ENCODE results near the gene HIRIP3.

DNA sequence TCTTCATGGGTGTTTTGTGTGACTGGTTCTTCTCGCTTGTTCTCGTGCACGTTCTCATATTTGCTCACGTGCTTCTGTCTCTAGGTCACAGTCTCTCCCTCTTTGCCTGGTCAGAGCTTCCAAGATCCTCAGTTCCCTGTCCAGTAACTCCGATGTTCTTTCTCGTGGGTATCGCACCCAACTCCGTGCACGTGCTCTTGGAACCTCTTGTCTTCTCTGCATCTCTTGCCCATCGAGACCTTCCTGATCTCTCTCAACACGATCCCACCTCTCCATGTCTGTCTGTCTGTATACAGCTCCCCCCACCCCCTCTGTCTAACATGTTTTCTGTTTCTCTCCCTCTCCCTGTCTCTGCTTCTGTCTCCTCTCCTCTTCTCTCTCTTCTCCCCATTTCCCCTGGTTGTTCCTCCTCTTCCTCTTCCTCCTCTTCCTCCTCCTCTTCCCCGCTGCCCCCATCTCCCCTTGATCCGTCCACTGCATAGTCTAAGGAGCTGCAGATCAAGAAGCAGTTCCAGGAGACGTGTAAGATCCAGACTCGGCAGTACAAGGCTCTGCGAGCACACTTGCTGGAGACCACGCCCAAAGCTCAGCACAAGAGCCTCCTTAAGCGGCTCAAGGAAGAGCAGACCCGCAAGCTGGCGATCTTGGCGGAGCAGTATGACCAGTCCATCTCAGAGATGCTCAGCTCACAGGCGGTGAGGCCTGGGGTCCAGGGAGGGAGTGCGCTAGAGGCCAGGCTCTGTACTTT lies 6.1 kb downstream of the HIRIP3 start:
- TF ChIP-seq, protein P1, sequence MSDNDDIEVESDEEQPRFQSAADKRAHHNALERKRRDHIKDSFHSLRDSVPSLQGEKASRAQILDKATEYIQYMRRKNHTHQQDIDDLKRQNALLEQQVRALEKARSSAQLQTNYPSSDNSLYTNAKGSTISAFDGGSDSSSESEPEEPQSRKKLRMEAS (IDR thresholded peaks at IDR 0.05): no peak
- TF ChIP-seq TAF15 (IDR thresholded peaks at IDR 0.05; ENCODE audit: low read depth, low read length, poor library complexity, severe bottlenecking) (no peak), NFE2L1 (CRISPR knock-in tag; IDR thresholded peaks at IDR 0.05; ENCODE audit: borderline replicate concordance) (no peak), HOXA9 (CRISPR knock-in tag; IDR thresholded peaks at IDR 0.05; ENCODE audit: borderline replicate concordance) (no peak), NCOA2 (CRISPR knock-in tag; IDR thresholded peaks at IDR 0.05) (no peak), HNRNPLL (IDR thresholded peaks at IDR 0.05; ENCODE audit: low read depth, low read length, poor library complexity, severe bottlenecking) (no peak), TAF1 (CRISPR knock-in tag; IDR thresholded peaks at IDR 0.05) (no peak), THAP11 (CRISPR knock-in tag; IDR thresholded peaks at IDR 0.05) (no peak), CREB1 (IDR thresholded peaks at IDR 0.05) (no peak), CREB1 (CRISPR knock-in tag; IDR thresholded peaks at IDR 0.05) (no peak), JUND (CRISPR knock-in tag; IDR thresholded peaks at IDR 0.05) (no peak)
- TF ChIP-seq, protein P2, sequence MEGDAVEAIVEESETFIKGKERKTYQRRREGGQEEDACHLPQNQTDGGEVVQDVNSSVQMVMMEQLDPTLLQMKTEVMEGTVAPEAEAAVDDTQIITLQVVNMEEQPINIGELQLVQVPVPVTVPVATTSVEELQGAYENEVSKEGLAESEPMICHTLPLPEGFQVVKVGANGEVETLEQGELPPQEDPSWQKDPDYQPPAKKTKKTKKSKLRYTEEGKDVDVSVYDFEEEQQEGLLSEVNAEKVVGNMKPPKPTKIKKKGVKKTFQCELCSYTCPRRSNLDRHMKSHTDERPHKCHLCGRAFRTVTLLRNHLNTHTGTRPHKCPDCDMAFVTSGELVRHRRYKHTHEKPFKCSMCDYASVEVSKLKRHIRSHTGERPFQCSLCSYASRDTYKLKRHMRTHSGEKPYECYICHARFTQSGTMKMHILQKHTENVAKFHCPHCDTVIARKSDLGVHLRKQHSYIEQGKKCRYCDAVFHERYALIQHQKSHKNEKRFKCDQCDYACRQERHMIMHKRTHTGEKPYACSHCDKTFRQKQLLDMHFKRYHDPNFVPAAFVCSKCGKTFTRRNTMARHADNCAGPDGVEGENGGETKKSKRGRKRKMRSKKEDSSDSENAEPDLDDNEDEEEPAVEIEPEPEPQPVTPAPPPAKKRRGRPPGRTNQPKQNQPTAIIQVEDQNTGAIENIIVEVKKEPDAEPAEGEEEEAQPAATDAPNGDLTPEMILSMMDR (CRISPR knock-in tag; IDR thresholded peaks at IDR 0.05): no peak

All from HepG2 (cell line).